Esophagus muscularis mucosa (tissue), 3 donors: ENCODE measurements around the gene HLCS.

Source experiments
- POLR2A ChIP-seq: fragments of 450-650 bp; IDR thresholded peaks from one replicate; pipeline ENCODE4 v1.6.1; 2017; ENCODE audit warnings: antibody characterized with exemption, moderate library complexity, mild to moderate bottlenecking, low read depth
- TF ChIP-seq, protein P1 (sequence below), 3 experiments: fragments of 200-600 bp in 2 of 3; fragments of 450-650 bp in 1 of 3; sonication (generic) in 2 of 3; IDR thresholded peaks; one replicate each; pipeline ENCODE4 v1.5.1; 2017 to 2019; ENCODE audit warnings: antibody characterized with exemption in 3 of 3, mild to moderate bottlenecking in 2 of 3, moderate library complexity in 1 of 3

DNA sequence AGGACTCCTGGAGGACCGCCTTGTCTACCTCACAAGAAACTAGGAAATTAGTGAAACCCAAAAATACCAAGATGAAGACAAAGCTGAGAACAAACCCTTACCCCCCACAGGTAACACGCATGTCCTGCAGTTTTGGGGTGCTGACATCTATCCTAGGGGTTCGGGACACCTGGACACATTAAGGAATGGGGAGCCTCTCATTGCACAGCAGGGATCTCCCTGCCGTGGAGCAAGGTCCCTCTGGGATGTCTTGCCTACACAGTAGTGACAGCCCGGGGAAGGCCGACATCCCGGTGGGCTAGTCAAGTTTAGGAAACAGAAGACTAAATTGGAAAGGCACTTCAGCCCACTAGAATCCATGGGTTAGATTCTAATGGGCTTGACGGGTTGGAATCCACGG lies 223.0 kb downstream of the HLCS start:
- TF ChIP-seq, protein P1, sequence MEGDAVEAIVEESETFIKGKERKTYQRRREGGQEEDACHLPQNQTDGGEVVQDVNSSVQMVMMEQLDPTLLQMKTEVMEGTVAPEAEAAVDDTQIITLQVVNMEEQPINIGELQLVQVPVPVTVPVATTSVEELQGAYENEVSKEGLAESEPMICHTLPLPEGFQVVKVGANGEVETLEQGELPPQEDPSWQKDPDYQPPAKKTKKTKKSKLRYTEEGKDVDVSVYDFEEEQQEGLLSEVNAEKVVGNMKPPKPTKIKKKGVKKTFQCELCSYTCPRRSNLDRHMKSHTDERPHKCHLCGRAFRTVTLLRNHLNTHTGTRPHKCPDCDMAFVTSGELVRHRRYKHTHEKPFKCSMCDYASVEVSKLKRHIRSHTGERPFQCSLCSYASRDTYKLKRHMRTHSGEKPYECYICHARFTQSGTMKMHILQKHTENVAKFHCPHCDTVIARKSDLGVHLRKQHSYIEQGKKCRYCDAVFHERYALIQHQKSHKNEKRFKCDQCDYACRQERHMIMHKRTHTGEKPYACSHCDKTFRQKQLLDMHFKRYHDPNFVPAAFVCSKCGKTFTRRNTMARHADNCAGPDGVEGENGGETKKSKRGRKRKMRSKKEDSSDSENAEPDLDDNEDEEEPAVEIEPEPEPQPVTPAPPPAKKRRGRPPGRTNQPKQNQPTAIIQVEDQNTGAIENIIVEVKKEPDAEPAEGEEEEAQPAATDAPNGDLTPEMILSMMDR (IDR thresholded peaks at IDR 0.05): no peak
- no peak for TF ChIP-seq POLR2A
